Esophagus muscularis mucosa (tissue), 3 donors: ENCODE measurements around the gene KLF7.

Source experiments
- POLR2A ChIP-seq: fragments of 450-650 bp; IDR thresholded peaks from one replicate; pipeline ENCODE4 v1.6.1; 2017; ENCODE audit warnings: antibody characterized with exemption, moderate library complexity, mild to moderate bottlenecking, low read depth
- POLR2AphosphoS5 ChIP-seq, 2 donors: sonication (generic); formaldehyde crosslinking; IDR thresholded peaks; one replicate each; pipeline ENCODE4 v1.6.1; 2017; ENCODE audit warnings: antibody characterized with exemption in 2 of 2
- TF ChIP-seq, protein P1 (sequence below), 3 experiments: fragments of 200-600 bp in 2 of 3; fragments of 450-650 bp in 1 of 3; sonication (generic) in 2 of 3; IDR thresholded peaks; one replicate each; pipeline ENCODE4 v1.5.1; 2017 to 2019; ENCODE audit warnings: antibody characterized with exemption in 3 of 3, mild to moderate bottlenecking in 2 of 3, moderate library complexity in 1 of 3

- TF ChIP-seq, protein P1, sequence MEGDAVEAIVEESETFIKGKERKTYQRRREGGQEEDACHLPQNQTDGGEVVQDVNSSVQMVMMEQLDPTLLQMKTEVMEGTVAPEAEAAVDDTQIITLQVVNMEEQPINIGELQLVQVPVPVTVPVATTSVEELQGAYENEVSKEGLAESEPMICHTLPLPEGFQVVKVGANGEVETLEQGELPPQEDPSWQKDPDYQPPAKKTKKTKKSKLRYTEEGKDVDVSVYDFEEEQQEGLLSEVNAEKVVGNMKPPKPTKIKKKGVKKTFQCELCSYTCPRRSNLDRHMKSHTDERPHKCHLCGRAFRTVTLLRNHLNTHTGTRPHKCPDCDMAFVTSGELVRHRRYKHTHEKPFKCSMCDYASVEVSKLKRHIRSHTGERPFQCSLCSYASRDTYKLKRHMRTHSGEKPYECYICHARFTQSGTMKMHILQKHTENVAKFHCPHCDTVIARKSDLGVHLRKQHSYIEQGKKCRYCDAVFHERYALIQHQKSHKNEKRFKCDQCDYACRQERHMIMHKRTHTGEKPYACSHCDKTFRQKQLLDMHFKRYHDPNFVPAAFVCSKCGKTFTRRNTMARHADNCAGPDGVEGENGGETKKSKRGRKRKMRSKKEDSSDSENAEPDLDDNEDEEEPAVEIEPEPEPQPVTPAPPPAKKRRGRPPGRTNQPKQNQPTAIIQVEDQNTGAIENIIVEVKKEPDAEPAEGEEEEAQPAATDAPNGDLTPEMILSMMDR (IDR thresholded peaks at IDR 0.05) = no peak
- TF ChIP-seq POLR2AphosphoS5 (IDR thresholded peaks at IDR 0.05) (no peak), POLR2A (no peak)
Measured at GRCh38 chr2:207205173-207205957, 39.6 kb upstream of the KLF7 start.
